K562 (cell line): Measurements from ENCODE around the gene TRUB1. TPM values are rescaled to one million over a fixed set of nuclear protein-coding genes. Genes with fewer than 3 reads are reported as not detected.
A peak's percentile ranks its signal among the peaks of the same experiment; 100 is the strongest.

Source experiments
- ATAC-seq: fragments of 200-7000 bp; cut with Tn5 transposase; 3 replicates; pipeline ENCODE4 v1.9.1; 2020; ENCODE audit warnings: moderate library complexity
- BruUV-seq: library from RNA; stranded (reverse); fragments of 400-500 nt; replicated peaks from 2 replicates; lab custom pipeline; 2021; lab: Mats Ljungman, UMichigan
- CTCF ChIA-PET: fragments of 300-600 bp; formaldehyde crosslinking; extraction: SDS; loops from one replicate; lab custom pipeline; 2021; ENCODE audit warnings: low intra/inter-chr PET ratio; lab: Yijun Ruan, JAX
- POLR2A ChIA-PET: fragments of 300-600, 350-650 bp; sonication (Branson Sonifier 250); formaldehyde crosslinking; extraction: SDS; loops from one replicate; lab custom pipeline; 2021; ENCODE audit warnings: antibody characterized with exemption, inconsistent platforms; lab: Yijun Ruan, JAX
- DNase-seq, 4 experiments: peaks; one replicate each; pipeline versions ENCODE4 v3.0.0 to v3.0.0-alpha.2; 2011 to 2018; ENCODE audit warnings: low spot score in 3 of 4, mixed read lengths in 3 of 4; ENCODE audit errors: extremely low read depth in 1 of 4
- FAIRE-seq: peaks from 2 replicates; lab custom pipeline; 2011; peaks lifted over from hg19 to GRCh38; lab: Jason Lieb, UNC
- H2AFZ ChIP-seq: 2 replicates; pipeline ENCODE4 v1.6.0; 2011; ENCODE audit warnings: low read depth, low read length, control low read depth, inconsistent platforms
- H3K27ac ChIP-seq: fragments of 200-600 bp; 3 replicates; pipeline ENCODE4 v1.8.0; 2011; ENCODE audit warnings: low read depth, mild to moderate bottlenecking, control low read depth, inconsistent platforms, low read length, moderate library complexity, mixed read lengths; ENCODE audit errors: extremely low read depth
- H3K27me3 ChIP-seq, 2 experiments: fragments of 300-600 bp in 1 of 2; 2 replicates in 1 of 2; 3 replicates in 1 of 2; pipeline versions ENCODE4 v1.6.0 to v1.8.0; 2011; ENCODE audit warnings: inconsistent platforms in 2 of 2, low read length in 2 of 2, mild to moderate bottlenecking in 1 of 2, mixed read lengths in 1 of 2, moderate library complexity in 1 of 2; ENCODE audit not compliant: control insufficient read depth in 2 of 2, insufficient read depth in 2 of 2
- H3K36me3 ChIP-seq: fragments of 300-600 bp; 3 replicates; pipeline ENCODE4 v1.8.0; 2011; ENCODE audit warnings: mild to moderate bottlenecking, low read length, inconsistent platforms; ENCODE audit not compliant: control insufficient read depth, insufficient read depth
- H3K4me1 ChIP-seq, 2 experiments: fragments of 200-600 bp in 1 of 2; replicated peaks in 1 of 2; 2 replicates in 1 of 2; 3 replicates in 1 of 2; pipeline versions ENCODE4 v1.5.1 to v1.8.0; 2011; ENCODE audit warnings: inconsistent platforms in 2 of 2, low read length in 2 of 2, mild to moderate bottlenecking in 1 of 2, mixed read lengths in 1 of 2, moderate library complexity in 1 of 2; ENCODE audit not compliant: control insufficient read depth in 2 of 2, insufficient read depth in 2 of 2
- H3K4me2 ChIP-seq: 2 replicates; pipeline ENCODE4 v1.6.1; 2011; ENCODE audit warnings: low read length, control low read depth, inconsistent platforms, mixed read lengths; ENCODE audit not compliant: insufficient read depth
- H3K4me3 ChIP-seq: fragments of 200-600 bp; sonication (generic), shearing (Covaris generic); 2 replicates; pipeline ENCODE4 v1.5.1; 2016; ENCODE audit warnings: control low read depth, inconsistent platforms
- H3K79me2 ChIP-seq: fragments of 200-600 bp; 3 replicates; pipeline ENCODE4 v1.8.0; 2011; ENCODE audit warnings: low read length, inconsistent platforms; ENCODE audit not compliant: control insufficient read depth, insufficient read depth
- H3K9ac ChIP-seq, 2 experiments: 2 replicates each; pipeline versions ENCODE4 v1.6.0 to v1.6.1; 2011; ENCODE audit warnings: low read depth in 2 of 2, low read length in 2 of 2, control low read depth in 1 of 2, inconsistent platforms in 1 of 2, mild to moderate bottlenecking in 1 of 2, mixed read lengths in 1 of 2; ENCODE audit not compliant: insufficient read depth in 1 of 2
- H3K9me1 ChIP-seq: one replicate; pipeline ENCODE4 v1.6.0; 2011; ENCODE audit warnings: inconsistent platforms, mild to moderate bottlenecking, low read length, moderate library complexity; ENCODE audit not compliant: control insufficient read depth, insufficient read depth
- H3K9me3 ChIP-seq: replicated peaks from 2 replicates; pipeline ENCODE4 v1.5.1; 2011; ENCODE audit warnings: low read depth, low read length, inconsistent platforms; ENCODE audit not compliant: control insufficient read depth, insufficient read depth
- H4K20me1 ChIP-seq: replicated peaks from 2 replicates; pipeline ENCODE4 v1.6.1; 2011; ENCODE audit warnings: low read length, inconsistent platforms, mixed read lengths; ENCODE audit not compliant: control insufficient read depth, insufficient read depth
- C11orf30 ChIP-seq: fragments of 450-650 bp; IDR thresholded peaks from 2 replicates; pipeline ENCODE4 v1.6.1; 2016; ENCODE audit warnings: low read depth, mild to moderate bottlenecking
- DNMT1 ChIP-seq: fragments of 450-650 bp; IDR thresholded peaks from 2 replicates; pipeline ENCODE4 v1.6.1; 2016; ENCODE audit warnings: antibody characterized with exemption, mild to moderate bottlenecking
- ESRRB ChIP-seq: fragments of 250-450 bp; sonication (Bioruptor Pico); IDR thresholded peaks from 2 replicates; pipeline ENCODE4 v1.5.0; 2020; ENCODE audit warnings: mild to moderate bottlenecking, moderate library complexity, borderline replicate concordance
- HDAC1 ChIP-seq, 2 experiments: fragments of 450-650 bp; IDR thresholded peaks; 2 replicates each; pipeline ENCODE4 v1.6.1; 2016 to 2017; ENCODE audit warnings: inconsistent platforms in 1 of 2, mild to moderate bottlenecking in 1 of 2, moderate library complexity in 1 of 2
- HIVEP1 ChIP-seq: fragments of 250-450 bp; sonication (Bioruptor Pico); IDR thresholded peaks from 2 replicates; pipeline ENCODE4 v1.4.0; 2020; ENCODE audit warnings: mild to moderate bottlenecking
- HOMEZ ChIP-seq: fragments of 250-450 bp; sonication (Bioruptor Pico); IDR thresholded peaks from 2 replicates; pipeline ENCODE4 v1.4.0; 2020; ENCODE audit warnings: mild to moderate bottlenecking, moderate library complexity
- MAFG ChIP-seq: fragments of 450-650 bp; conservative IDR thresholded peaks from 2 replicates; pipeline ENCODE4 v1.6.1; 2016; ENCODE audit warnings: missing genetic modification characterization, missing compliant biosample characterization
- NFE2 ChIP-seq: IDR thresholded peaks from 2 replicates; pipeline ENCODE4 v1.6.1; 2014; ENCODE audit warnings: antibody characterized with exemption, low read depth
- PTBP1 ChIP-seq: fragments of 200-400 bp; formaldehyde crosslinking; IDR thresholded peaks from 2 replicates; pipeline ENCODE4 v1.6.1; 2017; ENCODE audit warnings: low read depth, low read length
- ZNF232 ChIP-seq: sonication (generic); formaldehyde crosslinking; IDR thresholded peaks from 2 replicates; pipeline ENCODE4 v1.8.0; 2022; ENCODE audit warnings: mild to moderate bottlenecking, missing genetic modification reagents
- ZNF316 ChIP-seq: fragments of 450-650 bp; IDR thresholded peaks from 2 replicates; pipeline ENCODE4 v1.6.1; 2016
- ZNF644 ChIP-seq: fragments of 200-800 bp; sonication (Bioruptor generic); IDR thresholded peaks from 2 replicates; pipeline ENCODE4 v1.6.1; 2016; ENCODE audit warnings: low read depth, missing genetic modification characterization, missing compliant biosample characterization
- WGBS: fragments of 100-300 bp; shearing (Covaris generic); methylation state at CpG from one replicate; pipeline ENCODE4 v1.1.6; 2016; ENCODE audit warnings: low coverage, mixed read lengths; ENCODE audit not compliant: insufficient coverage; ENCODE audit errors: missing lambda C conversion rate; 5-methylcytosine and 5-hydroxymethylcytosine counted together
- in situ Hi-C: fragments of 300-500 bp; cut with MboI; formaldehyde crosslinking; loops from 4 replicates; pipeline ENCODE4 v1.15.0; 2018; ENCODE audit warnings: inconsistent platforms, mixed read lengths
- intact Hi-C: fragments of 100-400 bp; cut with micrococcal nuclease; formaldehyde crosslinking; loops from 2 replicates; pipeline ENCODE4 v1.14.2; 2022
- polyA plus RNA-seq, 8 experiments: library from polyadenylated mRNA; depleted of rRNA in 4 of 8; stranded (reverse) in 5 of 8; unstranded in 3 of 8; fragments of >200 nt; fragmentation: Nextera tagmentation in 2 of 8; fragmentation: Illumina TruSeq in 1 of 8; extraction: Ambion mirVana in 2 of 8; extraction: Trizol in 1 of 8; gene quantifications; 2 replicates each; pipeline versions ENCODE4 v1.2.1 to v1.2.3, GENCODE V29; 2011 to 2014; ENCODE audit warnings: inconsistent platforms in 1 of 8, missing spikeins in 1 of 8
- total RNA-seq, 7 experiments: library from RNA; depleted of rRNA in 6 of 7; stranded (reverse); fragments of >200 nt in 6 of 7; fragmentation: Illumina TruSeq in 2 of 7; extraction: Trizol in 2 of 7; gene quantifications; 2 replicates each; pipeline versions ENCODE4 v1.2.1 to v1.2.3, GENCODE V29; 2011 to 2021; ENCODE audit warnings: low replicate concordance in 1 of 7
- TF ChIP-seq, protein P1 (sequence below): fragments of 250-450 bp; sonication (Bioruptor Pico); IDR thresholded peaks from 2 replicates; pipeline ENCODE4 v1.4.0; 2020; ENCODE audit warnings: mild to moderate bottlenecking
- TF ChIP-seq, protein P2 (sequence below): sonication (generic); formaldehyde crosslinking; IDR thresholded peaks from 2 replicates; pipeline ENCODE4 v1.8.1; 2023; ENCODE audit warnings: mild to moderate bottlenecking, missing genetic modification reagents

TRUB1 gene
- total and polyA plus RNA-seq, 9 of the 15 experiments (the other 6 are each of a cell fraction or from before 2014, with no cell fraction given): 4.6 to 16.5 (median 11.5) TPM

GRCh38 chr10:114916653-114917052, 21.3 kb upstream of the TRUB1 start:
- POLR2A ChIA-PET: no interaction called here

GRCh38 chr10:114917459-114917858, 20.5 kb upstream of the TRUB1 start:
- POLR2A ChIA-PET: no interaction called here
- Histone ChIP-seq H3K4me2 (no peak overlapping the region), H3K4me3 (no peak overlapping the region), H3K27me3 (no peaks in the 10 kb centered on the region), H3K4me1 (no peaks in the 10 kb centered on the region), H3K9me1 (no peaks in the 10 kb centered on the region), H3K27ac (no peak overlapping the region), H2AFZ (no peak overlapping the region), H3K79me2 (no peaks in the 10 kb centered on the region)
- WGBS: no CpG with 5 or more reads among the region's 1 CpG
- intact Hi-C loops: no loop called here
- CTCF ChIA-PET: no interaction called here
- BruUV-seq: no TSS peak
- no peak for FAIRE-seq
- no peak for TF ChIP-seq DNMT1
- TF ChIP-seq HDAC1 (IDR thresholded peaks at IDR 0.05): no peak
- TF ChIP-seq, protein P1, sequence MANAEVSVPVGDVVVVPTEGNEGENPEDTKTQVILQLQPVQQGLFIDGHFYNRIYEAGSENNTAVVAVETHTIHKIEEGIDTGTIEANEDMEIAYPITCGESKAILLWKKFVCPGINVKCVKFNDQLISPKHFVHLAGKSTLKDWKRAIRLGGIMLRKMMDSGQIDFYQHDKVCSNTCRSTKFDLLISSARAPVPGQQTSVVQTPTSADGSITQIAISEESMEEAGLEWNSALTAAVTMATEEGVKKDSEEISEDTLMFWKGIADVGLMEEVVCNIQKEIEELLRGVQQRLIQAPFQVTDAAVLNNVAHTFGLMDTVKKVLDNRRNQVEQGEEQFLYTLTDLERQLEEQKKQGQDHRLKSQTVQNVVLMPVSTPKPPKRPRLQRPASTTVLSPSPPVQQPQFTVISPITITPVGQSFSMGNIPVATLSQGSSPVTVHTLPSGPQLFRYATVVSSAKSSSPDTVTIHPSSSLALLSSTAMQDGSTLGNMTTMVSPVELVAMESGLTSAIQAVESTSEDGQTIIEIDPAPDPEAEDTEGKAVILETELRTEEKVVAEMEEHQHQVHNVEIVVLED (CRISPR knock-in tag): no peak
- TF ChIP-seq, protein P2, sequence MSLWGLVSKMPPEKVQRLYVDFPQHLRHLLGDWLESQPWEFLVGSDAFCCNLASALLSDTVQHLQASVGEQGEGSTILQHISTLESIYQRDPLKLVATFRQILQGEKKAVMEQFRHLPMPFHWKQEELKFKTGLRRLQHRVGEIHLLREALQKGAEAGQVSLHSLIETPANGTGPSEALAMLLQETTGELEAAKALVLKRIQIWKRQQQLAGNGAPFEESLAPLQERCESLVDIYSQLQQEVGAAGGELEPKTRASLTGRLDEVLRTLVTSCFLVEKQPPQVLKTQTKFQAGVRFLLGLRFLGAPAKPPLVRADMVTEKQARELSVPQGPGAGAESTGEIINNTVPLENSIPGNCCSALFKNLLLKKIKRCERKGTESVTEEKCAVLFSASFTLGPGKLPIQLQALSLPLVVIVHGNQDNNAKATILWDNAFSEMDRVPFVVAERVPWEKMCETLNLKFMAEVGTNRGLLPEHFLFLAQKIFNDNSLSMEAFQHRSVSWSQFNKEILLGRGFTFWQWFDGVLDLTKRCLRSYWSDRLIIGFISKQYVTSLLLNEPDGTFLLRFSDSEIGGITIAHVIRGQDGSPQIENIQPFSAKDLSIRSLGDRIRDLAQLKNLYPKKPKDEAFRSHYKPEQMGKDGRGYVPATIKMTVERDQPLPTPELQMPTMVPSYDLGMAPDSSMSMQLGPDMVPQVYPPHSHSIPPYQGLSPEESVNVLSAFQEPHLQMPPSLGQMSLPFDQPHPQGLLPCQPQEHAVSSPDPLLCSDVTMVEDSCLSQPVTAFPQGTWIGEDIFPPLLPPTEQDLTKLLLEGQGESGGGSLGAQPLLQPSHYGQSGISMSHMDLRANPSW (CRISPR knock-in tag): no peak
- no peak for TF ChIP-seq HOMEZ (CRISPR knock-in tag)
- TF ChIP-seq ESRRB: no peak
- TF ChIP-seq ZNF232 (CRISPR knock-in tag): no peak
- TF ChIP-seq ZNF644 (tag): no peak
- TF ChIP-seq, all 486 proteins: peak for 0
- Histone ChIP-seq H3K9me3 (no peaks in the 10 kb centered on the region), H3K36me3 (no peaks in the 10 kb centered on the region), H4K20me1 (no peaks in the 10 kb centered on the region), H3K9ac (no peak overlapping the region)
- ATAC-seq: no peak
- in situ Hi-C loops: no loop called here
- no peak for DNase-seq

More at GRCh38 chr10:114916653-114917052, 21.3 kb upstream of the TRUB1 start:
- Histone ChIP-seq H3K9ac (no peak overlapping the region), H3K4me3 (no peak overlapping the region), H3K9me1 (no peaks in the 10 kb centered on the region), H3K79me2 (no peaks in the 10 kb centered on the region), H3K4me1 (no peaks in the 10 kb centered on the region), H3K27me3 (no peaks in the 10 kb centered on the region), H4K20me1 (no peaks in the 10 kb centered on the region), H3K9me3 (no peaks in the 10 kb centered on the region), H2AFZ (no peak overlapping the region), H3K4me2 (no peak overlapping the region), H3K27ac (no peak overlapping the region), H3K36me3 (no peaks in the 10 kb centered on the region)
- no TSS peak for BruUV-seq
- WGBS: 19% methylated on average over 9 of the region's 10 CpGs
- CTCF ChIA-PET: no interaction called here
- intact Hi-C loops (no loop called here), in situ Hi-C loops (no loop called here)
- no peak for FAIRE-seq
- DNase-seq: no peak
- 0 out of 2 replicates have a peak, but pooled peaks have one; percentile 5 for TF ChIP-seq C11orf30
- TF ChIP-seq HIVEP1: no peak
- no peak for TF ChIP-seq PTBP1
- TF ChIP-seq NFE2: peak; percentile 66
- TF ChIP-seq MAFG (tag): peak; percentile 55
- TF ChIP-seq ZNF316: 0 out of 2 replicates have a peak, but pooled peaks have one; percentile 13
- no peak for ATAC-seq
